ENCODE measurements around the gene GALK2.

GRCh38 chr15:49178497-49178896, 8.4 kb downstream of the GALK2 start:
- no peak for TF ChIP-seq POLR2AphosphoS5 (IDR thresholded peaks at IDR 0.05; ENCODE audit: low read depth, low read length)
- TF ChIP-seq, protein P1, sequence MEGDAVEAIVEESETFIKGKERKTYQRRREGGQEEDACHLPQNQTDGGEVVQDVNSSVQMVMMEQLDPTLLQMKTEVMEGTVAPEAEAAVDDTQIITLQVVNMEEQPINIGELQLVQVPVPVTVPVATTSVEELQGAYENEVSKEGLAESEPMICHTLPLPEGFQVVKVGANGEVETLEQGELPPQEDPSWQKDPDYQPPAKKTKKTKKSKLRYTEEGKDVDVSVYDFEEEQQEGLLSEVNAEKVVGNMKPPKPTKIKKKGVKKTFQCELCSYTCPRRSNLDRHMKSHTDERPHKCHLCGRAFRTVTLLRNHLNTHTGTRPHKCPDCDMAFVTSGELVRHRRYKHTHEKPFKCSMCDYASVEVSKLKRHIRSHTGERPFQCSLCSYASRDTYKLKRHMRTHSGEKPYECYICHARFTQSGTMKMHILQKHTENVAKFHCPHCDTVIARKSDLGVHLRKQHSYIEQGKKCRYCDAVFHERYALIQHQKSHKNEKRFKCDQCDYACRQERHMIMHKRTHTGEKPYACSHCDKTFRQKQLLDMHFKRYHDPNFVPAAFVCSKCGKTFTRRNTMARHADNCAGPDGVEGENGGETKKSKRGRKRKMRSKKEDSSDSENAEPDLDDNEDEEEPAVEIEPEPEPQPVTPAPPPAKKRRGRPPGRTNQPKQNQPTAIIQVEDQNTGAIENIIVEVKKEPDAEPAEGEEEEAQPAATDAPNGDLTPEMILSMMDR (IDR thresholded peaks at IDR 0.05), result no peak
- TF ChIP-seq REST (IDR thresholded peaks at IDR 0.05; ENCODE audit: insufficient read depth in 1 of 2, low read depth in 2 of 2, low read length in 1 of 2), result no peak
- TF ChIP-seq SIN3A (IDR thresholded peaks at IDR 0.05; ENCODE audit: borderline replicate concordance, insufficient read depth, low read depth, low read length), result no peak

Data from Panc1 (cell line).